BLaER1 treated with 17β-estradiol and CSF1 and Interleukin-3, amounts not matched to agents 10 nM and 100 nM (cell line): ENCODE results near the gene MEF2A.
A peak's percentile ranks its signal among the peaks of the same experiment; 100 is the strongest.

Experiments used
- H3K27ac ChIP-seq, 11 experiments: shearing (Covaris generic); formaldehyde crosslinking; 2 replicates each; pipeline ENCODE4 v1.8.1; 2022
- H3K27me3 ChIP-seq, 11 experiments: shearing (Covaris generic); formaldehyde crosslinking; 2 replicates each; pipeline ENCODE4 v1.8.1; 2022
- H3K36me3 ChIP-seq, 11 experiments: shearing (Covaris generic); formaldehyde crosslinking; 2 replicates each; pipeline ENCODE4 v1.8.1; 2022
- H3K4me1 ChIP-seq, 10 experiments: shearing (Covaris generic); formaldehyde crosslinking; 2 replicates each; pipeline ENCODE4 v1.8.1; 2022
- H3K4me2 ChIP-seq, 11 experiments: shearing (Covaris generic); formaldehyde crosslinking; 2 replicates each; pipeline ENCODE4 v1.8.1; 2022
- H3K4me3 ChIP-seq, 10 experiments: shearing (Covaris generic); formaldehyde crosslinking; 2 replicates each; pipeline ENCODE4 v1.8.1; 2022
- H3K9ac ChIP-seq, 11 experiments: shearing (Covaris generic); formaldehyde crosslinking; 2 replicates each; pipeline ENCODE4 v1.8.1; 2022
- H3K9me3 ChIP-seq, 11 experiments: shearing (Covaris generic); formaldehyde crosslinking; replicated peaks in 1 of 11; 2 replicates each; pipeline ENCODE4 v1.8.1; 2022
- H4K20me1 ChIP-seq, 11 experiments: shearing (Covaris generic); formaldehyde crosslinking; 2 replicates each; pipeline ENCODE4 v1.8.1; 2022
- Cebpa-rat ChIP-seq, 11 experiments: shearing (Covaris generic); IDR thresholded peaks; 2 replicates each; pipeline ENCODE4 v1.8.1; 2022

Gene MEF2A

DNA sequence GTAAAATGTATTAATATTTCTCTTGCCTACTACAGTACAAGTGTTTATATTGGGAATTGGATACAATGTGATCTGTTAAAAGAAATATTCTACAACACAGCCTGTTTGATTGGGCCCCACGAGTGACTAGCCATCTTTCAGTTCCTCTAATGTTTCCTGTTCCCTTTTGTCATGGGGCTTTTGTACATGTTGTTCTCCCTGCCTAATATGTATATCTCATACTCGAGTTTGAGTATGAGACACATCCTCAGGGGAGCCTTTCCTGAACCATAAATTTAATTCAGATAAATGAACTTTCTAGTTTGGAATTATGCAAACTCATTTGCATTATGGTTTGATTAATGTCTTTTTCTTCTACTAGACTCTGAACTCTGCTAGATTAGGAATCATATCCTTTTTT, 65.5 kb downstream of the MEF2A start:
- peaks cover 0 to 49% (median 22%) of the 10 kb centered on the region in 11 experiments; a peak in 15 of 22 replicates for H4K20me1 ChIP-seq
- H3K9ac ChIP-seq, result peak overlapping the region in 4 of 11 experiments; percentile 54 to 70 (median 66); a peak in 6 of 22 replicates
- H3K4me1 ChIP-seq, result peaks cover 19 to 73% (median 36%) of the 10 kb centered on the region in 10 experiments
- peak overlapping the region; percentile 7 to 83 (median 75); a peak in 19 of 22 replicates for H3K27ac ChIP-seq
- no peaks in the 10 kb centered on the region for H3K27me3 ChIP-seq
- peak overlapping the region; percentile 53 to 93 (median 72); a peak in 21 of 22 replicates for H3K4me2 ChIP-seq
- H3K9me3 ChIP-seq, result peaks cover 14 to 81% (median 66%) of the 10 kb centered on the region in 11 experiments
- H3K36me3 ChIP-seq, result peaks cover 26 to 81% (median 74%) of the 10 kb centered on the region in 11 experiments
- H3K4me3 ChIP-seq, result peak overlapping the region in 1 of 10 experiments; percentile 14; a peak in 2 of 20 replicates
- no peak for TF ChIP-seq Cebpa-rat (IDR thresholded peaks at IDR 0.05)

DNA sequence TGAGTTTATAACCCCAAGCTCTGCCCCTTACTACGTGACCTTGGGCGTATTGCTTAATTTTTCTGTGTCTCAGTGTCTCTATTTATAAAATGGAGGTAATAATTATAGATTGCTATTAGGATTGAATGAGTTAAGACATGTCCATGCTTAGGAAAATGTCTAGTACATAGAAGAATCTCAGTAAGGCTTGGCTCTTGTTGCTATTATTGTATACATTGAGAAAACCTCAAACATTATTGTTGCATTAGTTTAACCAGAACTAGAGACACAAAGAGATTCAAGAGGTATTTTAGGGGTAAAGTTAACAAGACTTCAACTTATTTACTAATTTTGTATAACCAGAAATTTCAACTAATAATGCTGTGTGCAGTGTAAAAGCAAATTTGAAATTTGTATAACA, 66.7 kb downstream of the MEF2A start:
- H3K27ac ChIP-seq, result peak overlapping the region in 5 of 11 experiments; percentile 11 to 83 (median 80); a peak in 7 of 22 replicates
- H3K9ac ChIP-seq, result no peak overlapping the region
- H3K4me1 ChIP-seq, result peaks cover 19 to 61% (median 36%) of the 10 kb centered on the region in 10 experiments
- H3K4me3 ChIP-seq, result no peak overlapping the region
- no peak for TF ChIP-seq Cebpa-rat (IDR thresholded peaks at IDR 0.05)
- H3K9me3 ChIP-seq, result peaks cover 25 to 82% (median 66%) of the 10 kb centered on the region in 11 experiments
- peaks cover 39 to 81% (median 74%) of the 10 kb centered on the region in 11 experiments for H3K36me3 ChIP-seq
- H4K20me1 ChIP-seq, result peaks cover 0 to 40% (median 21%) of the 10 kb centered on the region in 11 experiments; a peak in 14 of 22 replicates
- no peaks in the 10 kb centered on the region for H3K27me3 ChIP-seq
- H3K4me2 ChIP-seq, result peak overlapping the region in 8 of 11 experiments; percentile 53 to 93 (median 82); a peak in 13 of 22 replicates

DNA sequence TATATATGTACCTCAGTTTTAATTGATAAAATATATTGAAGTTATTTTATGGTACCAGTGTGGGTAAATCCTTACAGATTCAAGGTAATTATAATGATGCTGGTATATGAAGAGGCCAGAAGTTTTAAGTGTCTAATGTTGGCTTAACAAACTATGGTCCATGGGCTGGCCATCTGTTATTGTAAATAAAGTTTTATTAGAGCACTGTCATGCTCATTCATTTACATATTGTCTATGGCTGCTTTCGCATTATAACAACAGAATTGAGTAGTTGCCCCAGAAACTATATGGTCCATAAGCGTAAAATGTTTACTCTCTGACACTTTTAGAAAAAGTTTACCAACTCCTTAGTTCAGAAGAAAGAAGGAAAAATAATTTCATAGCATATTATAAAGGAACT, 67.9 kb downstream of the MEF2A start:
- Histone ChIP-seq H3K27ac (no peak overlapping the region), H3K4me1 (peaks cover 19 to 50% (median 36%) of the 10 kb centered on the region in 10 experiments), H3K9me3 (peaks cover 28 to 80% (median 63%) of the 10 kb centered on the region in 11 experiments), H3K9ac (no peak overlapping the region), H3K4me3 (0 out of 20 replicates have a peak overlapping the region, but pooled peaks of 2 of the 10 experiments have one; percentile 1 to 18), H3K27me3 (no peaks in the 10 kb centered on the region), H3K4me2 (no peak overlapping the region), H3K36me3 (peaks cover 45 to 81% (median 74%) of the 10 kb centered on the region in 11 experiments), H4K20me1 (peaks cover 0 to 46% (median 22%) of the 10 kb centered on the region in 11 experiments; a peak in 14 of 22 replicates)
- TF ChIP-seq Cebpa-rat (IDR thresholded peaks at IDR 0.05), result no peak

DNA sequence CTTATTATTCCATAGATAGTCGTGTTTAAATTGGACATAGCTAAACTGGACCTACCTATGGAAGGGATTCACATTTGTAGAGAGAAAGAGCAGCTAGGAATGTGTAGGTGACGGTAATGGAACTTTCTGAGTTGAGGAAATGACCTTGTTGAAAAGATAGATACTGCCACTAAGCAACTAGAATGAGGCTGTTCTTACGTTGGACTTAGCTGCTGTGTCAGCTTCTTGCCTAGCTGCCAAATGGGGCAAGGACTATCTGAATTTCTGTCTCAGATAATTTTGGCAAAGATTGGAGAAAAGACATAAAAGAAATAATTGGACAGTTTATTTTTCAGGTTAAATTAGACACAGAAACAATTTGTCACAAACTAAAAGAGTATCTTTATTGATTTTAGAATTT, 68.8 kb downstream of the MEF2A start:
- Histone ChIP-seq H3K9me3 (peaks cover 28 to 79% (median 56%) of the 10 kb centered on the region in 11 experiments), H3K4me3 (peak overlapping the region in 1 of 10 experiments; percentile 1; a peak in 1 of 20 replicates), H3K27ac (no peak overlapping the region), H3K36me3 (peaks cover 51 to 81% (median 74%) of the 10 kb centered on the region in 11 experiments), H4K20me1 (peaks cover 0 to 47% (median 22%) of the 10 kb centered on the region in 11 experiments; a peak in 14 of 22 replicates), H3K27me3 (no peaks in the 10 kb centered on the region), H3K4me1 (peaks cover 19 to 41% (median 29%) of the 10 kb centered on the region in 10 experiments), H3K9ac (no peak overlapping the region), H3K4me2 (no peak overlapping the region)
- TF ChIP-seq Cebpa-rat (IDR thresholded peaks at IDR 0.05), result no peak

DNA sequence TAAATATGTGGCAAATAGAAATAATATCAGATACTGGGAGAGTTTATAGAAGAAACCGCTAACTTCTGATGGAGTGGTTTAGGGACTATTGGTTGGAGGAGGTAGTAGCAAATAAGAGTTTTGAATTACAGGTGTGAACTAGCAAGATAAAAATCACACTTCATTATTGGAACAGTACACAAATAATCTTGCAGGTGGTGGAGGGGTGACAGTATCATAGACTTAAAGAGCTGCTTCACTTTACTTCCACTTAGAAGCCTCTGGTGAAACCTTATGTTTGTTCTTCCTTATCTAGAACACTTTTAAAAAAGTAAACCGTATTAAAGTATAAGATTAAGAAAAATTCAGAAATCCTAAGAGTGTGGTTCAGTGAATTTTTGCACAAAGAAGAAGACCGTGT, 69.4 kb downstream of the MEF2A start:
- H3K27ac ChIP-seq, result no peak overlapping the region
- no peak for TF ChIP-seq Cebpa-rat (IDR thresholded peaks at IDR 0.05)
- no peak overlapping the region for H3K9ac ChIP-seq
- H3K4me3 ChIP-seq, result no peak overlapping the region
- H3K36me3 ChIP-seq, result peaks cover 56 to 87% (median 79%) of the 10 kb centered on the region in 11 experiments
- H3K9me3 ChIP-seq, result peaks cover 28 to 80% (median 58%) of the 10 kb centered on the region in 11 experiments
- peaks cover 19 to 35% (median 24%) of the 10 kb centered on the region in 10 experiments for H3K4me1 ChIP-seq
- peaks cover 0 to 45% (median 18%) of the 10 kb centered on the region in 11 experiments; a peak in 14 of 22 replicates for H4K20me1 ChIP-seq
- no peak overlapping the region for H3K4me2 ChIP-seq
- H3K27me3 ChIP-seq, result no peaks in the 10 kb centered on the region

DNA sequence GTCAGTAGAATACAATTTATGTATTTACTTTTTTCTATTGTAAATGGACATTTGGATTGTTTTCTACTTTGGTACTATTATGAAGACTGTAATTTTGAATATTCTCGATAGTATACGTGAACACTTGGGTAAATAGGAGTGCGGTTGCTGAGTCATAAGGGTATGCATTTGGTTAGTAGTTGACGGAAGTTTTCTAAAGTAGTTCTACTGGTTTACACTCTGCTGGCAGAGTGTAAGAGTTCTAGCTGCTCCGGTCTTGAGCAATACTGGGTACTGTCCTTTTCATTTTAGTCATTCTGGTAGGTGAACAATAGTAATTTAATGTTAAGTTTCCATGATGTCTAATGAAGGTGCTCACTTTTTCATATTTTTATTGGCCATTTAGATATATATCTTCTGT, 70.0 kb downstream of the MEF2A start:
- peaks cover 31 to 86% (median 64%) of the 10 kb centered on the region in 11 experiments for H3K9me3 ChIP-seq
- H3K36me3 ChIP-seq, result peaks cover 63 to 93% (median 85%) of the 10 kb centered on the region in 11 experiments
- peak overlapping the region in 2 of 10 experiments; percentile 11 to 31; a peak in 2 of 20 replicates for H3K4me3 ChIP-seq
- H3K4me2 ChIP-seq, result no peak overlapping the region
- no peaks in the 10 kb centered on the region for H3K27me3 ChIP-seq
- peaks cover 14 to 28% (median 17%) of the 10 kb centered on the region in 10 experiments for H3K4me1 ChIP-seq
- H3K9ac ChIP-seq, result no peak overlapping the region
- H3K27ac ChIP-seq, result no peak overlapping the region
- TF ChIP-seq Cebpa-rat (IDR thresholded peaks at IDR 0.05), result no peak
- peaks cover 0 to 45% (median 13%) of the 10 kb centered on the region in 11 experiments; a peak in 16 of 22 replicates for H4K20me1 ChIP-seq

DNA sequence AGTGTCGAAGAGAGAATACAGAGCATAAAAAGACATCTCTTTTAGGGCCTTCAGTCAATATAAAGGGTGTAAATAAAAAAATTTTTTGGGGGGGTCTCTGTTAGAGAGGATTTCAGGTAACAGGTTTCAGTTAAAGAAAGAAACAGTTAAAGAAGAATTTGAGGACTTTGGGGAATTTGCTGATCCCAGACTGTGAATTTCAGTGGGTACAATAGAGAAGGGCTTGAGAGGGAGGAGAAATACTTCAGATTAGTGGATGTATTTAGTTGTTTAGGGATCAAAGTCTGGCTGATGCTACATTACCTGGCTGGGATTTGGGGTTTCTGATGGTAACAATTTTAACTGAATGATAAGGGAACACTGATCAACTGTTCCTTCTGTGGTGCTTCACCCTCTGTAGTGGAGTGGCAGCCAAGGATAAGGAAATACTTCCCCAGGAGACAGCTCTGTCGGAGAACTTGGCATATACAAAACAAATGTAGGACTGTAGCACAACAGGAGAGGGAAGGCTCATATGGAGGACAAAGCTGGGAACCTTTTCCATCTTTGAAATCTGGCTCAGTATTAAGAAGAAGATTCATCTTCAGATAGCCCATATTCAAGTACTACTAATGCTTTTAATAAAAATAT, 79.2 kb downstream of the MEF2A start:
- H4K20me1 ChIP-seq, result peaks cover 0 to 29% (median 4%) of the 10 kb centered on the region in 11 experiments; a peak in 7 of 22 replicates
- H3K4me2 ChIP-seq, result no peak overlapping the region
- TF ChIP-seq Cebpa-rat (IDR thresholded peaks at IDR 0.05), result no peak
- peaks cover 89 to 100% (median 96%) of the 10 kb centered on the region in 11 experiments for H3K36me3 ChIP-seq
- H3K9ac ChIP-seq, result no peak overlapping the region
- H3K4me1 ChIP-seq, result no peaks in the 10 kb centered on the region
- H3K4me3 ChIP-seq, result no peak overlapping the region; a peak in 1 of 20 replicates
- peaks cover 45 to 74% (median 71%) of the 10 kb centered on the region in 11 experiments for H3K9me3 ChIP-seq
- no peak overlapping the region for H3K27ac ChIP-seq
- no peaks in the 10 kb centered on the region for H3K27me3 ChIP-seq

DNA sequence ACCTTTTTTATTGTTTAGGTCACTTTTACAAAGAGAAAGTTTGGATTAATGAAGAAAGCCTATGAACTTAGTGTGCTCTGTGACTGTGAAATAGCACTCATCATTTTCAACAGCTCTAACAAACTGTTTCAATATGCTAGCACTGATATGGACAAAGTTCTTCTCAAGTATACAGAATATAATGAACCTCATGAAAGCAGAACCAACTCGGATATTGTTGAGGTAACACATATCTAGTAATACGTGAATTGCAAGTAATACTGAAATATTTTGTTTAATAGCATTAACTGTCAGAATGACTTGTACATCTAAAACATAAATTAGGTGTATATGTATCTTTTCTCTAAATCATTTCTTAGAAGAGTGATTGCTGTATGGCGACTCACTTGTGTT, 79.8 kb downstream of the MEF2A start:
- H3K36me3 ChIP-seq, result peaks cover 89 to 100% (median 96%) of the 10 kb centered on the region in 11 experiments
- no peaks in the 10 kb centered on the region for H3K27me3 ChIP-seq
- no peaks in the 10 kb centered on the region for H3K4me1 ChIP-seq
- no peak overlapping the region for H3K4me2 ChIP-seq
- H4K20me1 ChIP-seq, result peaks cover 0 to 24% (median 3%) of the 10 kb centered on the region in 11 experiments; a peak in 6 of 22 replicates
- H3K9me3 ChIP-seq, result peaks cover 45 to 69% (median 66%) of the 10 kb centered on the region in 11 experiments
- TF ChIP-seq Cebpa-rat (IDR thresholded peaks at IDR 0.05), result no peak
- no peak overlapping the region for H3K27ac ChIP-seq
- no peak overlapping the region; a peak in 1 of 20 replicates for H3K4me3 ChIP-seq
- H3K9ac ChIP-seq, result no peak overlapping the region

DNA sequence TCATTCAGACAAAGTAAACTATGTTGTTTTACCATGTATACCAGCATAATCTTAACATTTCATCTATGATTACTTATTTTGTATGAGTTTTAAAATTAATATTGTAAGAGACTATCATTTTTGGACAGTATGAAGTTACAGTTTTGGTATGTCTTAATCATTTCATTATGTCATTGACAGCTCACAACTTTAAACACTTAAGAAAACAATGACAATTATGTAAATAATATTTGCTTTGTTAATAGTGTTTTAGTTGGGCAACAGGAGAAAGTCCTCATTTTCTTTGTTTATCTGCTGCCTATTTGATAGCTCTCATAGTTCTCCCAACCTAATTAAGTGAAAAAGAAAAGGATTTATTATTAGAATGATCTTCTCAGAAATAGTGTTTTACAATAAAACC, 80.2 kb downstream of the MEF2A start:
- TF ChIP-seq Cebpa-rat (IDR thresholded peaks at IDR 0.05), result no peak
- peaks cover 41 to 65% (median 62%) of the 10 kb centered on the region in 11 experiments for H3K9me3 ChIP-seq
- H3K36me3 ChIP-seq, result peaks cover 89 to 100% (median 96%) of the 10 kb centered on the region in 11 experiments
- no peak overlapping the region for H3K4me2 ChIP-seq
- H3K4me3 ChIP-seq, result no peak overlapping the region; a peak in 1 of 20 replicates
- no peaks in the 10 kb centered on the region for H3K4me1 ChIP-seq
- no peaks in the 10 kb centered on the region for H3K27me3 ChIP-seq
- H3K27ac ChIP-seq, result no peak overlapping the region
- H4K20me1 ChIP-seq, result peaks cover 0 to 20% (median 0%) of the 10 kb centered on the region in 11 experiments; a peak in 5 of 22 replicates
- H3K9ac ChIP-seq, result no peak overlapping the region
